GM19467 (cell line): ENCODE measurements around the gene METTL3.

ENCODE experiments used
- ATAC-seq: cut with Tn5 transposase; IDR thresholded peaks from one replicate; pipeline ENCODE4 v1.9.1; 2021; ENCODE audit warnings: mild to moderate bottlenecking, moderate library complexity; ENCODE audit not compliant: unreplicated experiment

Gene METTL3

DNA sequence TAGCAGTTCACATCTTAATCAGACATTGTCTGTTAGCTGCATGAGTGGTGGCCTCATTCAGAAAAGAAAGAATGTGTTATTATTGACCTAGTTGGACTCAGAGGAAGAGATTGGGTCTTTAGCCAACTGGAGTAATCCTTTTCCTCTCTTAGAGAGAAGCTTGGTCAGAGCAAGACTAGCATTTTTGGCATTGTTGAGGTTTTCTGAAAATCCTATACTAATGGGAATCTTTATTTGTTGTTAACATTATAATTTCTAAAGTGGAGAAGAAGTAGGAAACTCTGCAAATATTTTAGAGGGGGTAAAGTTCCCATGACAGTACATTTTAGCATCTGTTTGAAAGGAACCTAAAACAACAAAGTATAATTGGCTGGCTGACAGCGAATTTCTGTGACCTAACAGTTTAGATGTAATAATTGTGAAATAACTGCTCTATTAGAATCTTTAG, 24.5 kb downstream of the METTL3 start:
- no peak for ATAC-seq

DNA sequence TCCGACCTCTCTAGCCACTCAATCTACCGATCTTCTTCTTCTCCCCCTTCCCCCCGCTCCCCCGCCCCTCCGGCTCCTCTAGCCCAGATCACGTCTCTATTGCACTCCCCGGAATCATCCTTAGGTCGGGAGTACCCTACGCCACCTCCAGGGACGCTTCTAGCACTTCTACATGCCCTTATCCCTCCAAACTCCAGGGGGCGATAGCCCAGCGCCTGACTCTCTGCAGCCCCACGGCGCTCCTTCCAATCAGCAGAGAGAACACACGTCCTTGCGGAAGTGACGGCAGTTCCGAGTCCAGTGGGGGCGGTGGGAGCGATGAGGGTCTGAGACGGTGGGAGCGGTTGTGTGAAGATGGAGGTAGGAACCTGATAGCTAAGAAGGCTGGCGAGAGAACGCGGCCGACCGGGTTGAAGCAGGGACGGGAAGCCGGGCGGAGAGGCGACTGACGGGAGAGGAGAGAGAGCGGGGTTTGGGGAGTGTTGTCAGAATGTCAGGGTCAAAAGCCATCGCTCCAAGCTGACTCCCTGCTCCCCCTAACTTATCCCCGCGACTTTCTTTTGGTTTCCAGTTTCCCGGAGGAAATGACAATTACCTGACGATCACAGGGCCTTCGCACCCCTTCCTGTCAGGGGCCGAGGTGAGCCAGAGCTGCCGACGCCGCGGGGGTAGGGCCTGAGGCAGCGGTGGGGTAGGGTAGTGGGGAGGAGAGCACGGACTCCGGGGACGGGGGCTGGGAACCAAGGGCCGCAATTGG, 34.0 kb downstream of the METTL3 start, which contains the start of the genes RAB2B and TOX4:
TSS of gene RAB2B (minus strand) at position 35 of the 757 bp plus-strand sequence. CDS start 87 bp downstream, outside the sequence.
TSS of gene TOX4 (plus strand) at position 271 of the 757 bp plus-strand sequence. CDS start at position 355, 84 bp downstream.
- ATAC-seq: peak; percentile 99

DNA sequence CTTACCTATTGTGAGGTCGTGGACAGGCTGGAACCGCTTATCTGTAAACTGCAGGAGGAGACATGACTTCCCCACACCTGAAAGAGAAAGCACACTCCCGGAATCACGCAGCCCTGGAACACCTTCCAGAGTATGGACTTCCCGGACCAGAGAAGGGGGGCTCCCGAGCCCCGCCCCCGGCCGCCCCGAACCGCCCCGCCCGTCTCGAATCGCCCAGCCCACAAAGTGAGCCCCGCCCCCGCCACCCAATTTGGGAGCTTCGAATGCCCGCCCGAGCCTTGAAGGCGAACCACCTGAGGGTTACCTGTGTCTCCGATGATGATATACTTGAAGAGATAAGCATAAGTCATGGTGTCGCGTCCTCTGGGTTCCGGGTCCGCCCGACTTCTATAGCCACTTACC, 34.6 kb downstream of the METTL3 start:
- ATAC-seq: no peak

DNA sequence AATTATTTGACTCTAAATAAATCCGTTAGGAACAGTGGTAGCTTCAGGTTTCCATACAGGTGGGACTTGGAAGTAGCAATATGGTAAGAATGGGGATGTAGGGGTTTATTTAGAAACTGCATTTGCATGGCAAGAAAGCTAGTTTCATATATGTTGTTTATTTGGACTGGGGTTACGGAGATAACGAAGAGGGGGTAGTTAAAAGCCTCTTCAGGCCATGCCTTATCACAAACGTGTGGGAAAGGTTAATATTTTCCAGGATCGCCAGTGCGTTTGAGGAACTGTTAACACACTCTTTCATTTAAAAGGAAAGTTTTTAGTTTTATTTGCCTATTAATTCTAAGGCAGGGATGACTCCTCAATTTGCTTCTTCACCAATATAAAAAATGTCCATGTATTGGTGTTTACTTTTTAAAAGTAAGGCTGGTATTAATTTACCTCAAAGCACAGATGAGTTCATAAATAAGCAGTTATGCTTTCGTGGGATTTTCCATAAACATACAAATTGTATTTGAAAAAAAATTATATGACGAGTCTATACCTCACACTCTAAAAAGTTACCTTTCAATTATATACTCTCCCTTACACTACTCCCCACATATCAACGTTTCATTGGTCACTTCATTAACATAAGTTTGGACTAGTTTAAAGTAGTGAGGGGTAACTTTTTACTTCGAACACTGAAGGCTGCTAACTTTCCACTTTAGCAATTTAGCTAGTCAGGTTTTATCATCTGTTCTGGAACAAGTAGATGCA, 35.2 kb downstream of the METTL3 start:
- no peak for ATAC-seq

DNA sequence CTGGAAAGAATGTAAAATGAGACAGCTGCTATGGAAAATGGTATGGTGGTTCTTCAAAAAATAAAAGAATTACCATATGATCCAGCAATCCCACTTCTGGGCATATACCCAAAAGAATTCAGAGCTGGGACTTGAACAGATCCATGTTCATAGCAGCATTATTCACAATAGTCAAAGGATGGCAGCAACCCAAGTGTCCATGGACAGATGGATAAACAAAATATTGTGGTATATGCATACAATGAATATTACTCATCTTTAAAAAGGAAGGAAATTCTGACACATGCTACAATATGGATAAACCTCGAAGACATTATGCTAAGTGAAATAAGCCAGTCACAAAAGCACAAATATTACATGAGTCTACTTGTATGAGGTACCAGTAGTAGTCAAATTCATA, 43.5 kb downstream of the METTL3 start:
- no peak for ATAC-seq

DNA sequence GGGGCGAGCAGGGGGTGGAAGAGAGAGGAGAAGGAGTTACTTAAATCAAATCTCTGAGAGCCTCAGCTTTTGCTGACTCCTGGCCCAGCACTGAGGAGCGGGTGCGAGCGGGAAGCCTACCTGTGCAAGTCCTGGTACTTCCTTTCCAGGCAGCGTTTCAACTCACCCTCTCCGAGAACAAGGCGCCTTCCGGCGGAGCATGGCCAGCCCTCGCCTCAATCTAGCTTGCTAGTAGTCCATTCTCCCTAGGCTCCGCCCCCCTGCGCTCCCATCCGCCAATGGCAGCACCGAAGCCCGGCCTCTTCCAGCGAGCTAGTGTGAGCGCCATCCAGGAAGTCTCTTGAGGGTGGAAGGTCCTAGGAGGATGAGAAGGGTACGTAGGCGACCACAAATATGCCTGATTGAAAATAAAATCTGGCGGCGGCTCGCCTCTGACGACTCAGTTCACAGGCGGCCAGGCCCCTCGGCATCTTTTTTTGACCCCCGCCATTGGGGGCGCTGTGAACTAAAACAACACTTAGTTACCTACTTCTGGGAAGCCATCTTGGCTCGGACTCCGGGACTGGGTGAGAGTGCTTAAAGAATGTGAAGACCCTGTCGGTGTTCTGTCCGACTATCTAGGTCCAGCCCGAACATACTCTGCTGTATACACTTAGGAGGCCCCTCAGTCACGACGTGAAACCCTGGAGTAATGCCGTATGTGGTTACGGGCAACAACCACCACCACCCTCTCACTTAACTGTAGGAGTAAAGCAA, 55.0 kb downstream of the METTL3 start, which contains the start of gene CHD8:
TSS of gene CHD8 (minus strand) at position 212 of the 756 bp plus-strand sequence. CDS start 24,480 bp downstream, outside the sequence.
- ATAC-seq: peak; percentile 96

DNA sequence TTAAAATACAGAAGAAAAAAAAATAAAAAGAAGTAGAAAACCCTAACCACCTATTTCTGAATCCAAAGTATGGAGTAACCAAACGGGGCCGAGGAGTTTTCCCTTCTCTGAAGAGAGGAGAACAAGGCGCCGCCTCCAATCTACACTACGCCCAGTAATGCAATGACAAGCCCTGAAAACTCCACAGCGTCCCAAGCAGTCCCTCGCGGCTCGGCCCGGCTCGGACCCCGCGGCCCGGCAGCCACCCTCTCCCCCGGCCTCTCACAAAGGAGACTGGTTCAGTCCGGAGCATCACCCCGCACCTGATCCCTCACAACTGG, 55.6 kb downstream of the METTL3 start:
- ATAC-seq: peak; percentile 16

DNA sequence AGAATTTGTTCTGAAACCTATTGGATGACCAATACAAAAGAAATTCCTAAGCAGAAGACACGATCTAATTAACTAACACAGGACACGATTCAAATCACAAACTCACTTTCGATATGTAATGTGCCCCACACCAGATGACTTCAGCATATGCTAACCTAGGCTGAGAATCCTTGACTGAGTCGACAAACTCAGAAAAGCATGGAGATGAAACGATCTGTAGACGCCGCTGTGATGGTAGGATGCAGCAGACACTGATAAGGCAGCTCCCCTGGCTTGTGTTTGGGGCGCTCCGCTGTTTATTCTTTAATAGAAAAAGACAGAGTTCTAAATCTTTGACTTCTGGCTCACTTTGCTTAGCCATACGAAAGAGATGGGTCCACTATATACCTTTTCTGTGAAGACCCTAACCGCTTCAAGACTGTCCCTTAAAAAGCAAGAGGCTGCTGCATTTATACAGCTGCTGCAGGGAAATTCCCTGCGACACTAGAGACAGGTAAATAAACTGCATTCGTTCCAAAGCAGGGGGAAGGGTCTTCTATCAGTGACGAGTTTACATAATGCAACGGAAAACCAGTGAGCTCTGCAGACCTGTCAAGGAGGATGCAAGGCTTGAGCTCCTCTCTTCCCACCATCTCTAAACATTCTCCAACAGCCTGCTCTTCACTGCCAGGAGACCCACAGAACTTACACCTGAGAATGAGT, 56.1 kb downstream of the METTL3 start:
- ATAC-seq: no peak

DNA sequence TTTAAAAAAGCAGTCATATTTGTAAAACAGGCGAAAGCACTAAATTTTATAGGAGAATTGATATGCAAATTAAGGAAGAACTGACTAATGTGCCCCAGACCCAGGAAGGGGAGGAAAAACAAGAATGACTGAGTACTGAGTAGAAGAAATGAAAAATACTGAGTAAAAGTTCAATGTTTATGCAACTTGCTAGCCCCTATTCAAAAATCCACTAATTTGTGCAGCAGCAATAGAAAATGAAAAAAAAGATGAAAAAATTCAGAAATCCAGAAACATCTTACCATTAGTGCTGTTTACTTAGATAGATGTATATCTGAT, 61.3 kb downstream of the METTL3 start:
- ATAC-seq: no peak
